ENCODE results near the gene HRH2. TPM values are rescaled to one million over a fixed set of nuclear protein-coding genes. Genes with fewer than 3 reads are reported as not detected.

HRH2 gene
- total RNA-seq, 1 experiment from 2014 or later: 3.3 TPM

GRCh38 chr5:175691761-175692160 lies 33.9 kb downstream of the HRH2 start:
- no peak overlapping the region for H3K23ac ChIP-seq (ENCODE audit: insufficient read length, low read depth, low read length)
- H3K4me1 ChIP-seq (ENCODE audit: insufficient read depth, low read length): no peaks in the 10 kb centered on the region
- H3K56ac ChIP-seq (ENCODE audit: insufficient read length, low read depth, low read length): no peak overlapping the region
- no peak overlapping the region for H4K5ac ChIP-seq (ENCODE audit: insufficient read length, low read depth, low read length)
- no peaks in the 10 kb centered on the region for H4K20me1 ChIP-seq (ENCODE audit: control insufficient read depth, insufficient read depth, insufficient read length)
- H3K79me1 ChIP-seq (ENCODE audit: insufficient read depth, low read depth, low read length, poor library complexity, severe bottlenecking): no peaks in the 10 kb centered on the region
- H3K4ac ChIP-seq (ENCODE audit: low read depth, low read length): no peak overlapping the region
- H3K4me3 Mint-ChIP-seq: no peak overlapping the region
- H4K91ac ChIP-seq (ENCODE audit: insufficient read length, low read depth, low read length): no peak overlapping the region
- no peak overlapping the region for H3K9ac ChIP-seq (ENCODE audit: extremely low read depth, insufficient read length, low read length)
- no peaks in the 10 kb centered on the region for H3K27me3 ChIP-seq (ENCODE audit: insufficient read depth, low read length)
- H2BK20ac ChIP-seq (ENCODE audit: low read depth, low read length, poor library complexity, severe bottlenecking): no peak overlapping the region
- H3K27me3 Mint-ChIP-seq (ENCODE audit: low read depth): peaks cover 2% of the 10 kb centered on the region
- H2AFZ ChIP-seq (ENCODE audit: low read length): no peak overlapping the region
- no peaks in the 10 kb centered on the region for H3K79me2 ChIP-seq (ENCODE audit: insufficient read depth, low read length)
- TF ChIP-seq CTCF (conservative IDR thresholded peaks at IDR 0.05): no peak
- H4K8ac ChIP-seq (replicated peaks; ENCODE audit: insufficient read length, low read depth, low read length): no peak overlapping the region
- H3K27ac ChIP-seq (ENCODE audit: insufficient read length, low read depth, low read length): no peak overlapping the region
- no peaks in the 10 kb centered on the region for H3K9me3 ChIP-seq (ENCODE audit: control insufficient read depth, low read depth, low read length)
- no peak overlapping the region for H2BK12ac ChIP-seq (ENCODE audit: insufficient read length, low read depth, low read length)
- peaks cover 2 to 8% (median 2%) of the 10 kb centered on the region in 3 experiments; a peak in 3 of 7 replicates for H3K36me3 Mint-ChIP-seq (ENCODE audit: insufficient read depth in 1 of 3, low read depth in 3 of 3)
- no peak overlapping the region for H2AK5ac ChIP-seq (ENCODE audit: insufficient read length, low read length)
- WGBS (ENCODE audit: extremely low coverage, insufficient read length, low lambda C conversion rate): no CpG with 5 or more reads among the region's 5 CpGs
- H3K4me1 Mint-ChIP-seq: peaks cover 25 to 32% of the 10 kb centered on the region in 2 experiments
- DNase-seq: no peak
- H3T11ph ChIP-seq (ENCODE audit: low read length): no peak overlapping the region
- no peaks in the 10 kb centered on the region for H3K9me3 Mint-ChIP-seq
- H3K14ac ChIP-seq (ENCODE audit: insufficient read depth, low read length): no peak overlapping the region
- no peak overlapping the region for H3K18ac ChIP-seq (ENCODE audit: insufficient read length, low read depth, low read length)
- H2BK120ac ChIP-seq (ENCODE audit: low read depth, low read length, poor library complexity, severe bottlenecking): no peak overlapping the region
- no peak overlapping the region for H2BK15ac ChIP-seq (ENCODE audit: low read depth, low read length)
- no peak overlapping the region for H3K4me2 ChIP-seq (ENCODE audit: insufficient read depth, insufficient read length, low read length)
- no peaks in the 10 kb centered on the region for H3K23me2 ChIP-seq (ENCODE audit: insufficient read length, low read depth, low read length, poor library complexity, severe bottlenecking)
- no peak overlapping the region for H2BK5ac ChIP-seq (ENCODE audit: insufficient read length, low read length)
- H3K27ac Mint-ChIP-seq: no peak overlapping the region
